ENCODE data around the gene ARFGAP2. TPM values are rescaled to one million over a fixed set of nuclear protein-coding genes. Genes with fewer than 3 reads are reported as not detected.

Gene ARFGAP2
- total RNA-seq, 2 donors from 2014 or later: 84.6 to 86.0 TPM

DNA sequence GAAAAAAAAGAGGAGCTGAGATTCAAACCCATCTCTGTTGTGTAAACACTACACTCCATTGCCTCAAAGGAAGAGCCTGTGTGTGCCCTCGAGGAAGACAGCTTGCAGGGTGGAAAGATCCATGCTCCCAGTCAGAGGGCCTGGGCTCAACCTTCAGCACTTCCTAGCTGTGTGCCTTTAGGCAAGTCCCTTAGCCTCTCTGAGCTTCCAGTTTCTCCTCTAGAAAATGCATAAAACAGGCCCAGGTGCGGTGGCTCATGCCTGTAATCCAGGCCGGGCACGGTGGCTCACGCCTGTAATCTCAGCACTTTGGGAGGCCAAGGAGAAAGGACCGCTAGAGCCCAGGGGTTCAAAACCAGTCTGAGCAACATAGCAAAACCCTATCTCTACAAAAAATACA, 4.6 kb upstream of the ARFGAP2 start:
- Mint-ChIP-seq H3K9me3 (no peaks in the 10 kb centered on the region), H3K36me3 (ENCODE audit: low read depth) (peaks cover 10% of the 10 kb centered on the region), H3K4me3 (no peak overlapping the region), H3K4me1 (peaks cover 4% of the 10 kb centered on the region), H3K27ac (no peak overlapping the region), H3K27me3 (ENCODE audit: insufficient read depth) (no peaks in the 10 kb centered on the region)
- no peak overlapping the region for H3K27ac ChIP-seq (ENCODE audit: low read depth, low read length)
- peaks cover 15% of the 10 kb centered on the region for H3K36me3 ChIP-seq (ENCODE audit: control insufficient read depth, insufficient read depth, low read length)
- no peak for DNase-seq
- H3K4me1 ChIP-seq (ENCODE audit: control insufficient read depth, insufficient read depth, low read length): no peaks in the 10 kb centered on the region
- H3K9me3 ChIP-seq (ENCODE audit: control insufficient read depth, low read length): no peaks in the 10 kb centered on the region
- WGBS, 2 experiments (ENCODE audit: insufficient coverage in 1 of 2, insufficient read length in 1 of 2): 82 to 91% methylated on average over 5 to 6 of the region's 6 CpGs
- no peaks in the 10 kb centered on the region for H3K27me3 ChIP-seq (ENCODE audit: control insufficient read depth, insufficient read depth, low read length, poor library complexity, severe bottlenecking)
- no peak overlapping the region for H3K4me3 ChIP-seq (ENCODE audit: low read length)
- H3K9ac ChIP-seq (ENCODE audit: extremely low read depth, low read length, poor library complexity, severe bottlenecking): no peak overlapping the region
- TF ChIP-seq, protein P1, sequence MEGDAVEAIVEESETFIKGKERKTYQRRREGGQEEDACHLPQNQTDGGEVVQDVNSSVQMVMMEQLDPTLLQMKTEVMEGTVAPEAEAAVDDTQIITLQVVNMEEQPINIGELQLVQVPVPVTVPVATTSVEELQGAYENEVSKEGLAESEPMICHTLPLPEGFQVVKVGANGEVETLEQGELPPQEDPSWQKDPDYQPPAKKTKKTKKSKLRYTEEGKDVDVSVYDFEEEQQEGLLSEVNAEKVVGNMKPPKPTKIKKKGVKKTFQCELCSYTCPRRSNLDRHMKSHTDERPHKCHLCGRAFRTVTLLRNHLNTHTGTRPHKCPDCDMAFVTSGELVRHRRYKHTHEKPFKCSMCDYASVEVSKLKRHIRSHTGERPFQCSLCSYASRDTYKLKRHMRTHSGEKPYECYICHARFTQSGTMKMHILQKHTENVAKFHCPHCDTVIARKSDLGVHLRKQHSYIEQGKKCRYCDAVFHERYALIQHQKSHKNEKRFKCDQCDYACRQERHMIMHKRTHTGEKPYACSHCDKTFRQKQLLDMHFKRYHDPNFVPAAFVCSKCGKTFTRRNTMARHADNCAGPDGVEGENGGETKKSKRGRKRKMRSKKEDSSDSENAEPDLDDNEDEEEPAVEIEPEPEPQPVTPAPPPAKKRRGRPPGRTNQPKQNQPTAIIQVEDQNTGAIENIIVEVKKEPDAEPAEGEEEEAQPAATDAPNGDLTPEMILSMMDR (conservative IDR thresholded peaks at IDR 0.05): no peak

DNA sequence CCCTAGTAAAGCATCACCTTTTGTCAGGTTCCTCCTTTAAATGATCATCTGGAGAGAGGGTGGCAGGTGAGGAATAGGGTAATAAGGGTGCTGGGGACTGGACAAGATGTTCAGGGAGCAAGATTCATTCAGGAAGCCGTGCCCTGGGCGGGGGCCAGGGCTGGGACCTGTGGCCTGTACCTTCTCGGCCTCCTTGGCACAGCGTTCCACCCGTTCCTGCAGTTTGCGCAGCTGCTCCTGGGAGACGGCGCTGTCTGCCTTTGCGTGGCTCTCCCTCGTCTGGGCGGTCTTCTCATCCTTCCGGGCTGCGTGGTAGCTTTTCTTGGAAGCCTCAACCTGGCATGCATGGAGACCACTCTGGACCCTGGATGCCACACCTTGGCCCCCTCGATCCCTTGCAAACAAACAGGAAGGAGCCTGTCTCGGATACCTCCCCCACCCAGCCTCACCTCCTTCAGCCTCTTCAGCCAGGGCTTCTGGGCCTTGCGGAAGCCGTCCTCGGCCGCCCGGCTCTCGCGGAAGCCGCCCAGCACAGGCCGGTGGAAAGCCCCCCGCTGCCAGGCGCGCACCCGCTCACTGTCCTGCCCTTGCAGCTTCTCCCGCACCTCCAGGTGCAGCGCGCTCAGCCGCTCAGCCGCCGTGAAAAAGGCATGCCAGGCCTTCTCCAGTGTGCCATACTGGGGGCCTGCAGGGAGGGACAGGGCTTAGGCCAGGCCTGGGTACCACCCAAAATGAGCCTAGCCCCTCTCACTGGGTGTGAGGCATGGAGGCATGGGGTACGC, 3.5 kb upstream of the ARFGAP2 start:
- no peak overlapping the region for H3K4me3 ChIP-seq (ENCODE audit: low read length)
- peak overlapping the region; percentile 69 for H3K27ac Mint-ChIP-seq
- peaks cover 12% of the 10 kb centered on the region for H3K36me3 Mint-ChIP-seq (ENCODE audit: low read depth)
- no peak overlapping the region for H3K27ac ChIP-seq (ENCODE audit: low read depth, low read length)
- no peaks in the 10 kb centered on the region for H3K27me3 ChIP-seq (ENCODE audit: control insufficient read depth, insufficient read depth, low read length, poor library complexity, severe bottlenecking)
- peaks cover 11% of the 10 kb centered on the region for H3K4me1 Mint-ChIP-seq
- no peaks in the 10 kb centered on the region for H3K27me3 Mint-ChIP-seq (ENCODE audit: insufficient read depth)
- H3K9me3 ChIP-seq (ENCODE audit: control insufficient read depth, low read length): no peaks in the 10 kb centered on the region
- peaks cover 20% of the 10 kb centered on the region for H3K36me3 ChIP-seq (ENCODE audit: control insufficient read depth, insufficient read depth, low read length)
- H3K4me3 Mint-ChIP-seq: no peak overlapping the region
- H3K9ac ChIP-seq (ENCODE audit: extremely low read depth, low read length, poor library complexity, severe bottlenecking): no peak overlapping the region
- H3K4me1 ChIP-seq (ENCODE audit: control insufficient read depth, insufficient read depth, low read length): peaks cover 4% of the 10 kb centered on the region
- WGBS, 2 experiments (ENCODE audit: insufficient coverage in 1 of 2, insufficient read length in 1 of 2): 96 to 97% methylated on average over 23 to 35 of the region's 35 CpGs
- H3K9me3 Mint-ChIP-seq: no peaks in the 10 kb centered on the region
- TF ChIP-seq, protein P1 (conservative IDR thresholded peaks at IDR 0.05): no peak
- no peak for DNase-seq

DNA sequence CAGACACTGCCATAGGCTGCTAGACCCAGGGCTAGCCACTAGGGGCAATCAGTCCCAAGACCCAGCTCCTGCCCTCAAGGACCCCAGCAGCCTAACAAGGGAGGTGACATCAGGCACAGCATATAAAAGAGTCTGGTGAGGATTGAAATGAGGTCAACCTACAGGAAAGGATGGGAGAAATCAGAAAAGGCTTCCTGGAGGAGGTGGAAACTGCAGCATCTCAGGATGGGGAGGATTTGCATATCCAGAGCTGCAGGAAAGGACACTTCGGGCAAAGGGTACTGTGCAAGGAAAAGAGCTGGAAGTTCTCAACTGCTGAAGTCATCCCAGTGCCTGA, 2.9 kb upstream of the ARFGAP2 start:
- Mint-ChIP-seq H3K36me3 (ENCODE audit: low read depth) (peaks cover 17% of the 10 kb centered on the region), H3K9me3 (no peaks in the 10 kb centered on the region), H3K4me3 (no peak overlapping the region), H3K27ac (peak overlapping the region; percentile 69), H3K4me1 (peaks cover 8% of the 10 kb centered on the region), H3K27me3 (ENCODE audit: insufficient read depth) (no peaks in the 10 kb centered on the region)
- peak; percentile 86 for DNase-seq
- Histone ChIP-seq H3K27me3 (ENCODE audit: control insufficient read depth, insufficient read depth, low read length, poor library complexity, severe bottlenecking) (no peaks in the 10 kb centered on the region), H3K4me1 (ENCODE audit: control insufficient read depth, insufficient read depth, low read length) (peaks cover 4% of the 10 kb centered on the region), H3K4me3 (ENCODE audit: low read length) (no peak overlapping the region), H3K9me3 (ENCODE audit: control insufficient read depth, low read length) (no peaks in the 10 kb centered on the region), H3K27ac (ENCODE audit: low read depth, low read length) (no peak overlapping the region), H3K9ac (ENCODE audit: extremely low read depth, low read length, poor library complexity, severe bottlenecking) (no peak overlapping the region), H3K36me3 (ENCODE audit: control insufficient read depth, insufficient read depth, low read length) (peaks cover 26% of the 10 kb centered on the region)
- TF ChIP-seq, protein P1 (conservative IDR thresholded peaks at IDR 0.05): peak; percentile 81
- WGBS, 2 experiments (ENCODE audit: insufficient coverage in 1 of 2, insufficient read length in 1 of 2): 90 to 100% methylated on average over 1 of the region's 1 CpG
